Purkinje cell (primary cell): ENCODE measurements around the gene DCN. TPM values are rescaled to one million over a fixed set of nuclear protein-coding genes. Genes with fewer than 3 reads are reported as not detected.

Experiments
- polyA plus RNA-seq: library from polyadenylated mRNA; unstranded; fragments of >200 nt; fragmentation: Nextera tagmentation; gene quantifications from 2 replicates; pipeline ENCODE4 v1.2.1, GENCODE V29; 2014

DCN gene
- 5.3 and 12.2 TPM in 2 replicates for polyA plus RNA-seq

GRCh38 chr12:91182636-91183455 lies at the start of gene DCN:
Gene DCN, minus strand, starts transcription at chr12:91182817. Its CDS starts 4,265 bp downstream, at chr12:91178552.

GRCh38 chr12:91111366-91112325 lies 71.0 kb downstream of the DCN start, which contains the start of gene LUM:
Gene LUM, minus strand, starts transcription at chr12:91111494. Its CDS starts 2,515 bp downstream, at chr12:91108979.

Other genes starting within 250 kb of the DCN start
- not detected in 2 replicates for gene CCER1, start 227.6 kb downstream of the DCN start, polyA plus RNA-seq
- gene EPYC, start 177.8 kb downstream of the DCN start, polyA plus RNA-seq: not detected in 2 replicates
- not detected in 2 replicates for gene KERA, start 124.8 kb downstream of the DCN start, polyA plus RNA-seq
- gene LUM, start 71.3 kb downstream of the DCN start, polyA plus RNA-seq: not detected in 2 replicates